Lower leg skin (tissue), 3 donors: ENCODE results near the gene MEGF6.

Experiments used
- CTCF ChIP-seq, 3 donors: fragments of 450-650 bp; IDR thresholded peaks; one replicate each; pipeline ENCODE4 v1.5.1; 2016; ENCODE audit warnings: antibody characterized with exemption in 3 of 3, mild to moderate bottlenecking in 3 of 3, moderate library complexity in 2 of 3
- POLR2A ChIP-seq, 2 donors: fragments of 450-650 bp; IDR thresholded peaks; one replicate each; pipeline ENCODE4 v1.6.1; 2016 to 2017; ENCODE audit warnings: antibody characterized with exemption in 2 of 2, mild to moderate bottlenecking in 1 of 2, moderate library complexity in 1 of 2

DNA sequence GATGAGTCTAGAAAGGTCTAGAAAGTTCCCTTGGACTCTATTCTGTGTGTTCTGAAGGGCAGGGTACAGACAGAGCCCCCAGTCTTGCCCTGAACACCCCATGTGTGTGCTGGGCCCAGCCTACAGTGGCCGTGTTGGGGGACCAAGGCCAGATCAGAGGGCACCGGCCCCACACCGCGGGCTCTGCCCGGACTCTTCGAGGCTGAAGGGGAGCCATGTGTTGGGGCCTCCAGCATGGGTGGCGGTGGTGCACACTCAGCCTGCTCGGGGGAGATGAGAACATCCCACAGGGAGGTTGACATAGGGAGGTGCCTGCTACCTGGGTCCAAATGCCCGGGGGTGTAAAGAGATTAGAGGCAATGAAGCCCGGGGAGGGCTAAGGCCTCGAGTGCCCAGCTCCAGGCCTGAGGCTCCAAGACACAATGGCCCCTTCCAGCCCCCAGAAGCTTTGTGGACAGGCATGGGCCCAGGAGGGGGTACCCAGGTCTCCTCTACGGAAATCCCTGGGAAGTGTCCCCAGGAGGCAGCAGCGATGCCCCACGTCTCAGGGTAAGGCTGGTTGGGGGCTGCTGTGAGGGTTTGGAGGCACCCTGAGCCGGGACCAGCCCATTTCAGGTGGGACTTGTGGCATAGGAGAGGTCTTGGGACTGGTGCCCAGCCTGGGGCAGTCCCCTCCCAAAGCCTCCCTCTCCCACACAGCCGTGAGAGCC lies 144.8 kb downstream of the MEGF6 start:
- TF ChIP-seq POLR2A (IDR thresholded peaks at IDR 0.05) (no peak), CTCF (IDR thresholded peaks at IDR 0.05) (no peak)
